Measurements from ENCODE around the gene RSPH6A.
"Not testable (repeated sequence)": the region's sequence is repeated elsewhere in the genome, so short reads cannot be mapped to it uniquely, and the experiment has no call there.

RSPH6A gene

GRCh38 chr19:45763691-45764294 is 51.3 kb downstream of the RSPH6A start:
- no peaks in the 10 kb centered on the region for H3K9me3 ChIP-seq (ENCODE audit: control insufficient read depth, insufficient read depth, low read depth, low read length)
- H3K27me3 ChIP-seq (ENCODE audit: control insufficient read depth, insufficient read depth, low read length), result no peaks in the 10 kb centered on the region; the same call in 1 of the 2 replicates
- peaks cover 45% of the 10 kb centered on the region for H3K4me1 ChIP-seq (ENCODE audit: control insufficient read depth, insufficient read depth, low read length)
- H3K4me3 ChIP-seq (ENCODE audit: low read depth, low read length), result no peak overlapping the region
- H3K9ac ChIP-seq (ENCODE audit: low read length), result no peak overlapping the region
- H3K27ac ChIP-seq (ENCODE audit: low read depth, low read length), result no peak overlapping the region
- H3K36me3 ChIP-seq (ENCODE audit: control insufficient read depth, insufficient read depth, low read length), result no peaks in the 10 kb centered on the region

DNA sequence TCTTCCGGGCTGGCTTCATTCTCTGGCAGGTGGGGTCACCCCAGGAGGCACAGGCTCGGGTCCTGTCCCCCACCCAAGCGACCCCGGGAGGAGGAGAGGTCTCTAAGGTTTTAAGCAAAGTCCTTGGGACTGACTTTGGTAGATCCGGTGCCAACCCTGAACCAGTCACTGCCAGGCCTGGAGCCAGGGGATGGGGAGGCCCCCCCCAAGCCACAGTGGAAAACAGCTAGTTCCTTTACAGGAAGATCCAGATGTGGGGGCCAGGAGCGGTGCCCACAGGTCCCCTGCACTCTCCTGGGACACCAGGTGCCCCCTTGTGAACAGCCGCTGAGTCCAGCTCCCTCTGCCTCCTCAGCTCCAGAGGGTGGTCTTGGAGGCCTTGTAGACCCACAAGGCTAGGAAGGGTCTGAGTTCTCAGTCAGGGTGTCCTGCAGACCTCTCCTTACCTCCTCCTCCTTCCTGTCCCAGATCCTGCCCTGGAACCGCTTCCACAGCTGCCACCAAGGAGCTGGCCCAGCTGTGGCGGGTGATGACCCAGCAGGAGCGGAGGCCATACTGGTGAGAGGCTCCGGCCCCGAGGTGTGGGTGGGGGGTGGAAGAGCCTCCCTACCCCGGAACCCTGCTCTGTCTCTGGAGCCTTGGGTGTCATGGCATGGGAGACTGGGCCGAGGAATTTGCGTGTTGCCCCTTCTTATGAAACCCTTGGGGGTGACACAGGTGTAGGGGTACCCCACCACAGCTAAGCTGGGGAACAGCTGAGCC is 52.1 kb downstream of the RSPH6A start:
- no peak overlapping the region for H3K9ac ChIP-seq (ENCODE audit: low read length)
- no peaks in the 10 kb centered on the region for H3K36me3 ChIP-seq (ENCODE audit: control insufficient read depth, insufficient read depth, low read length)
- no peak overlapping the region for H3K27ac ChIP-seq (ENCODE audit: low read depth, low read length)
- no peaks in the 10 kb centered on the region; the same call in 1 of the 2 replicates for H3K27me3 ChIP-seq (ENCODE audit: control insufficient read depth, insufficient read depth, low read length)
- H3K9me3 ChIP-seq (ENCODE audit: control insufficient read depth, insufficient read depth, low read depth, low read length), result no peaks in the 10 kb centered on the region
- no peak overlapping the region for H3K4me3 ChIP-seq (ENCODE audit: low read depth, low read length)
- H3K4me1 ChIP-seq (ENCODE audit: control insufficient read depth, insufficient read depth, low read length), result peaks cover 45% of the 10 kb centered on the region

DNA sequence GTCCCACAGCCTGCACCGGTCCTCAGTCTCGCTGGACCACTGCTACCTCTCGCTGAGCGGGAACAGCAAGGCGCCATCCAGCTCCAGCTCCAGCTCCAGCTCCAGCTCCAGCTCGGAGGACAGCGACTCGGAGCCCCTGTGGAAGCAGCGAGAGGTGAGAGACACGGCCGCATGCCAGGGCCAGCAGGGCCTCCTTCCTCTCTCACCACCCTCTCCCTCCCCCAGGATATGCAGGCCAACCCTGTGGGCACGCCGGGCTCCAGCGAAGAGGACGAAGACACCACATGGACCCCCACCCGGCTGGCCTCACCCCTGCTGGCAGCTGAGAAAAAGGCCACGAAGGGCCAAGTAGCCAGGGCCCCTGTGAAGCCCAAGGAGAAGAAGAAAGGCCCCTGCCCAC is 53.4 kb downstream of the RSPH6A start:
- no peaks in the 10 kb centered on the region; the same call in 1 of the 2 replicates for H3K27me3 ChIP-seq (ENCODE audit: control insufficient read depth, insufficient read depth, low read length)
- H3K9ac ChIP-seq (ENCODE audit: low read length), result no peak overlapping the region
- no peak overlapping the region for H3K27ac ChIP-seq (ENCODE audit: low read depth, low read length)
- H3K36me3 ChIP-seq (ENCODE audit: control insufficient read depth, insufficient read depth, low read length), result no peaks in the 10 kb centered on the region
- no peak overlapping the region for H3K4me3 ChIP-seq (ENCODE audit: low read depth, low read length)
- no peaks in the 10 kb centered on the region for H3K9me3 ChIP-seq (ENCODE audit: control insufficient read depth, insufficient read depth, low read depth, low read length)
- H3K4me1 ChIP-seq (ENCODE audit: control insufficient read depth, insufficient read depth, low read length), result peaks cover 40% of the 10 kb centered on the region

DNA sequence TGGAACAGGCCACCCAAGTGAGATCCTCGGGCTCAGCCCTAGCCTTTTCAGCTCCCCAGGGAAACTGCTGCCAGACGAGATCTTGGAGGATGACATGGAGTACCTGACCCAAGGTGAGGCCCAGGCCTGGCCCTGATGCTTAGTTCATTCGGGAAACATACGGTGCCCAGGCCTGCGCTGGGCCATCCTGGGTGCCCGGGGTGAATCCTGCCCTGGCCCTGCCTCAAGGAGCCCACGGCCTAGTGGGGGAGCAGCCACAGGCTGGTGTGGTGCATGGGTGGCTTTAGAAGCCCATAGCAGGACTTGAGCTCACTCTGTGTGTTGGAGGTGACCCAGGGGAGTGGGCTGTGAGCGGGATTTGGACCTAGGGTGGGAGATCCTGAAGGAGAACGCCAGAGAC is 56.2 kb downstream of the RSPH6A start:
- Histone ChIP-seq H3K9ac (ENCODE audit: low read length) (no peak overlapping the region), H3K4me3 (ENCODE audit: low read depth, low read length) (no peak overlapping the region), H3K9me3 (ENCODE audit: control insufficient read depth, insufficient read depth, low read depth, low read length) (no peaks in the 10 kb centered on the region), H3K4me1 (ENCODE audit: control insufficient read depth, insufficient read depth, low read length) (peaks cover 12% of the 10 kb centered on the region), H3K27me3 (ENCODE audit: control insufficient read depth, insufficient read depth, low read length) (no peaks in the 10 kb centered on the region; the same call in 1 of the 2 replicates), H3K27ac (ENCODE audit: low read depth, low read length) (no peak overlapping the region), H3K36me3 (ENCODE audit: control insufficient read depth, insufficient read depth, low read length) (no peaks in the 10 kb centered on the region)

GRCh38 chr19:45757695-45758094 is 57.4 kb downstream of the RSPH6A start:
- no peaks in the 10 kb centered on the region; the same call in 1 of the 2 replicates for H3K27me3 ChIP-seq (ENCODE audit: control insufficient read depth, insufficient read depth, low read length)
- no peak overlapping the region for H3K4me3 ChIP-seq (ENCODE audit: low read depth, low read length)
- H3K27ac ChIP-seq (ENCODE audit: low read depth, low read length), result no peak overlapping the region
- no peaks in the 10 kb centered on the region for H3K36me3 ChIP-seq (ENCODE audit: control insufficient read depth, insufficient read depth, low read length)
- peaks cover 3% of the 10 kb centered on the region; the same call in 1 of the 2 replicates for H3K4me1 ChIP-seq (ENCODE audit: control insufficient read depth, insufficient read depth, low read length)
- no peak overlapping the region for H3K9ac ChIP-seq (ENCODE audit: low read length)
- no peaks in the 10 kb centered on the region for H3K9me3 ChIP-seq (ENCODE audit: control insufficient read depth, insufficient read depth, low read depth, low read length)

GRCh38 chr19:45754323-45754722 is 60.8 kb downstream of the RSPH6A start:
- no peak overlapping the region for H3K27ac ChIP-seq (ENCODE audit: low read depth, low read length)
- H3K4me3 ChIP-seq (ENCODE audit: low read depth, low read length), result no peak overlapping the region
- no peaks in the 10 kb centered on the region for H3K9me3 ChIP-seq (ENCODE audit: control insufficient read depth, insufficient read depth, low read depth, low read length)
- H3K27me3 ChIP-seq (ENCODE audit: control insufficient read depth, insufficient read depth, low read length), result no peaks in the 10 kb centered on the region; the same call in 1 of the 2 replicates
- no peaks in the 10 kb centered on the region for H3K36me3 ChIP-seq (ENCODE audit: control insufficient read depth, insufficient read depth, low read length)
- no peak overlapping the region for H3K9ac ChIP-seq (ENCODE audit: low read length)
- H3K4me1 ChIP-seq (ENCODE audit: control insufficient read depth, insufficient read depth, low read length), result no peaks in the 10 kb centered on the region

GRCh38 chr19:45753548-45753947 is 61.6 kb downstream of the RSPH6A start:
- Histone ChIP-seq H3K9ac (ENCODE audit: low read length) (no peak overlapping the region), H3K9me3 (ENCODE audit: control insufficient read depth, insufficient read depth, low read depth, low read length) (no peaks in the 10 kb centered on the region), H3K4me1 (ENCODE audit: control insufficient read depth, insufficient read depth, low read length) (no peaks in the 10 kb centered on the region), H3K4me3 (ENCODE audit: low read depth, low read length) (no peak overlapping the region), H3K27ac (ENCODE audit: low read depth, low read length) (no peak overlapping the region), H3K27me3 (ENCODE audit: control insufficient read depth, insufficient read depth, low read length) (no peaks in the 10 kb centered on the region), H3K36me3 (ENCODE audit: control insufficient read depth, insufficient read depth, low read length) (no peaks in the 10 kb centered on the region)

DNA sequence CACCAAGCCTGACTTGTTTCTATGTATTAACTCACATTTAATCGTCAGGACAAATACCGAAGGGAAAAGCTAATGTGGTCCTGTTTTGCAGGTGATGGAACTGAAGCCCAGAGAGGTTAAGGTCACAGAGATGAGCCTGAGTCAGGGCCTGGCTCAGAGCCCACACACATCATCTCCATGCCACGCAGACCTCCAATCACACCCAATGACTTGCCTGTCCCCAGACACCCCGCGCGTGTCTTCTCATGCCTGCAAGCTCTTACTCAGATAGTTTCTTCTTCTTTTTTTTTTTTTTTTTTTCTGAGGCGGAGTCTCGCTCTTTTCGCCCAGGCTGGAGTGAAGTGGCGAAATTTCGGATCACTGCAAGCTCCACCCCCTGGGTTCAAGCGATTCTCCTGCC is 62.5 kb downstream of the RSPH6A start:
- Histone ChIP-seq H3K9ac (ENCODE audit: low read length) (no peak overlapping the region), H3K9me3 (ENCODE audit: control insufficient read depth, insufficient read depth, low read depth, low read length) (no peaks in the 10 kb centered on the region), H3K4me1 (ENCODE audit: control insufficient read depth, insufficient read depth, low read length) (no peaks in the 10 kb centered on the region), H3K36me3 (ENCODE audit: control insufficient read depth, insufficient read depth, low read length) (no peaks in the 10 kb centered on the region), H3K4me3 (ENCODE audit: low read depth, low read length) (no peak overlapping the region), H3K27ac (ENCODE audit: low read depth, low read length) (no peak overlapping the region), H3K27me3 (ENCODE audit: control insufficient read depth, insufficient read depth, low read length) (no peaks in the 10 kb centered on the region)

DNA sequence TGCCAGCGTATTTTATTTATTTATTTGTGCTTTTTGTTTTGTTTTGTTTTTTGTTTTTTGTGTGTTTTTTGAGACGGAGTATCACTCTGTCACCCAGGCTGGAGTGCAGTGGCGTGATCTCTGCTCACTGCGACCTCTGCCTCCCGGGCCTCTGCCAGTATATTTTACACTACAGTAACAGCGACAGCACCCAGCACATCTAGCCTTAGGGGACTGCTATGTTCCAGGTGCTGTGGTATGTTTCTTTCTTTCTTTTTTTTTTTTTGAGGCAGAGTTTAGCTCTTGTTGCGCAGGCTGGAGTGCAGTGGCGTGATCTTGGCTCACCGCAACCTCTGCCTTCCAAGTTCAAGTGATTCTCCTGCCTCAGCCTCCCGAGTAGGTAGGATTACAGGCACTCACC is 63.6 kb downstream of the RSPH6A start:
- not testable (repeated sequence) for H3K9ac ChIP-seq (ENCODE audit: low read length); H3K4me1 ChIP-seq (ENCODE audit: control insufficient read depth, insufficient read depth, low read length); H3K27ac ChIP-seq (ENCODE audit: low read depth, low read length); H3K36me3 ChIP-seq (ENCODE audit: control insufficient read depth, insufficient read depth, low read length); H3K27me3 ChIP-seq (ENCODE audit: control insufficient read depth, insufficient read depth, low read length); H3K4me3 ChIP-seq (ENCODE audit: low read depth, low read length); H3K9me3 ChIP-seq (ENCODE audit: control insufficient read depth, insufficient read depth, low read depth, low read length)

DNA sequence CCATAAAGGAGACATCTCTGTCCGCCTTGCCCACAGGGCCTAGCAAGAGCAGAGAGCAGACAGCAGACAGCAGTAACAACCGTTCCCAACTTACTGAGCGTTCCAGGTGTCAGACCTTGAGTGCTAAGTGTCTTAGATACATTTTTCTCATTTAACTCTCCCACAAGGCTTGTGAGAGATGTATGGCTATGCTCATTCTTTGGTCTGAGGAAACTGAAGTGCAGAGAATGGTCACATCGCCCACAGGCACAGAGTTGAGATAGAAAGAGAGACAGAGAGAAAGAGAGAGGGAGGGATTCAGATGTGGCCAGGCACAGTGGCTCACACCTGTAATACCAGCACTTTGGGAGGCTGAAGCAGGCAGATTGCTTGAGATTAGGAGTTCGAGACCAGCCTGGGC is 67.6 kb downstream of the RSPH6A start:
- Histone ChIP-seq H3K4me3 (ENCODE audit: low read depth, low read length) (no peak overlapping the region), H3K27me3 (ENCODE audit: control insufficient read depth, insufficient read depth, low read length) (no peaks in the 10 kb centered on the region), H3K27ac (ENCODE audit: low read depth, low read length) (no peak overlapping the region), H3K36me3 (ENCODE audit: control insufficient read depth, insufficient read depth, low read length) (no peaks in the 10 kb centered on the region), H3K9ac (ENCODE audit: low read length) (no peak overlapping the region), H3K9me3 (ENCODE audit: control insufficient read depth, insufficient read depth, low read depth, low read length) (no peaks in the 10 kb centered on the region), H3K4me1 (ENCODE audit: control insufficient read depth, insufficient read depth, low read length) (peaks cover 6% of the 10 kb centered on the region; the same call in 1 of the 2 replicates)

GRCh38 chr19:45746866-45747265 is 68.2 kb downstream of the RSPH6A start:
- Histone ChIP-seq H3K4me3 (ENCODE audit: low read depth, low read length) (no peak overlapping the region), H3K9ac (ENCODE audit: low read length) (no peak overlapping the region), H3K27me3 (ENCODE audit: control insufficient read depth, insufficient read depth, low read length) (no peaks in the 10 kb centered on the region), H3K36me3 (ENCODE audit: control insufficient read depth, insufficient read depth, low read length) (no peaks in the 10 kb centered on the region), H3K9me3 (ENCODE audit: control insufficient read depth, insufficient read depth, low read depth, low read length) (no peaks in the 10 kb centered on the region), H3K27ac (ENCODE audit: low read depth, low read length) (no peak overlapping the region), H3K4me1 (ENCODE audit: control insufficient read depth, insufficient read depth, low read length) (peaks cover 6% of the 10 kb centered on the region; the same call in 1 of the 2 replicates)

All from HUES6 (cell line).